Stimulated activated CD8-positive, alpha-beta memory T cell treated with anti-CD3 and anti-CD28 coated beads, Interleukin-4, amount 100 ng/mL, for 24 hours (primary cell): Measurements from ENCODE around the gene LRP1B.
"Not testable (repeated sequence)": the region's sequence is repeated elsewhere in the genome, so short reads cannot be mapped to it uniquely, and the experiment has no call there.

ENCODE experiments used
- DNase-seq: peaks from one replicate; pipeline ENCODE4 v3.0.0-alpha.2; 2020; ENCODE audit warnings: low read depth

The LRP1B gene

GRCh38 chr2:141878016-141878415, 252.8 kb downstream of the LRP1B start:
- no peak for DNase-seq

GRCh38 chr2:141871913-141872634, 258.7 kb downstream of the LRP1B start:
- no peak for DNase-seq

- DNase-seq = no peak
Observed at GRCh38 chr2:141869572-141869971, 261.2 kb downstream of the LRP1B start.

DNA sequence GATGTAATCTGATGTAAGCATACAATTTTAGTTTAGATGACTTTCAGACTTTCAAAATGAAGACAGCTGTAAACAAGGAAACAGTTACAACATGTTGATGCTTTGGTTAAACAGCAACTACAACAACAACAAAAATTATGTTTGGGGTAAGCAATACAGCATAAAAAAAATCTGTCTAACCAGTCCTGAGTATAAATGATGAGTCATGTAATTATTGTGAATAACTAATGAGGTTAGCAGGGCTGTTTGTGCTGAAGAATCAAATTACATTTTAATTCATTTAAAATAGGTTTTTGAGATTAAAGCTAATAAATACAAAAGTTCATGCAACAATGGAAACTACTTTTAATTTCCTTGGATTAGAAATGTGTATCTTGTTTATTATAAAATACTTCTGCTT, 266.9 kb downstream of the LRP1B start:
- no peak for DNase-seq

DNA sequence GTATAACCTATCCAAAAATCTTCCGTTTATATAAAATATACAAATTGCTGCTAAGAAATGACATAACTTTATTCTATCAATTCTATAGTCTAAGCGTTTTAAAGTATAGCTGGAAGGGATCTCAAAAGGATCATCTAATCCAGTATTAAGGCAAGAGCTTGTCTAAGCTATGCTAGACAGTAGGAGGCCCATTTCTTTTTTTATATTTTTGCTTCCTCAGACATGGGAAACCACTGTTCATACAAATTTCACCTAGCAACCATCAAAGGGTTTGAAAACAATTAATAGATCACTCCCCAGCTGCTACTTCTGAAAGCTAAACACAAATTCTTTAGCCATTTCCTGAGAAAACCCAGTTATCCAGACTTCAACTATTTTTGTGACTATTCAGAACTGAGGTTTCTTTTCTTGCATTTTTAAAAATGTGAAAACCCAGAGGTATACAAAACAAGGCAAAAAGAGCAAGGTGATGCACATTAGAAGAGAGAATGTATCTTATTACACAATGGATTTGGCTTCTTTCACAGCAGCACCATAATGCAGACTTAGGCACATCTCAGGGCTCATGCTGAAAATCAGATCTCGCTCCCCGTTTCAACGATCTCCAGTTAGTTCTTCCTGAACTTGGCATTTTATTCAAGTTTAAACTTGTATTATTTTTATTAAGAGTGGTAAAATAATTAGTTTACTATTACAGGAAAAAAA, 274.4 kb downstream of the LRP1B start:
- DNase-seq = no peak

DNA sequence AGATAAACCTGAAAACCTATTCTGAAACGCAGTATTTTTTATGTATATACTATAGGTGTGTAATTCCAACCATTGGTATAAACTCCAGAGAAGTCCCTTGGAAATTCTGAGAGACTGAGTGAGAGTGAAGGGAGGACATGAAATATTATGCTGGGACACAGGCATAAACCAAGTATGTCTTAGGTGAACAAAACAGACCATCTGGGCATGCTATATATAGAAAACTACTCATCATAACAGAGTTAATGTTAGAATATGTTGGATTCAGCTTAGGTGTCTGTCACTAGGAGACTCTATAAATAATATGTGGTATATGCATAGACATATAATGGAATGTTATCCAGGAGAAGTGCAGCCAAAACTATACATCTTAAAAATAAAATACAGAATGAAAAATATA, 282.6 kb downstream of the LRP1B start:
- DNase-seq = no peak

DNA sequence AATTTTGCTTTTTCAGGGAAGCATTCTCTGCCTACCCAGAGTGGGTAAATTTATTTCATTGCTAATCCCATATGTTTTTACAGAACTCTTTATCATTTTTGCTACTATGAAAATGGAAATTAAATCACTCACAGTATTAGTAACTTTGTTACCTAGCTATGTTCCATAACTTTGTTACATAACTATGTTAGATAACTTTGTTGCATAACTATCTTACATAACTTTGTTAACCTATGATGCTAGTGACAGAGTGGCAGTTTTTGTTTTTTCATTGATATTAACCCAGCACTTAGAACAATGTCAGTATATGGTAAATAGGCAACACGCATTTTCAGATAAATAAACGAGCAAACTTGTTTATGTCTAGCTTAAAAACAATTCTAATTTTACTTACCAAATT, 286.6 kb downstream of the LRP1B start:
- no peak for DNase-seq

DNA sequence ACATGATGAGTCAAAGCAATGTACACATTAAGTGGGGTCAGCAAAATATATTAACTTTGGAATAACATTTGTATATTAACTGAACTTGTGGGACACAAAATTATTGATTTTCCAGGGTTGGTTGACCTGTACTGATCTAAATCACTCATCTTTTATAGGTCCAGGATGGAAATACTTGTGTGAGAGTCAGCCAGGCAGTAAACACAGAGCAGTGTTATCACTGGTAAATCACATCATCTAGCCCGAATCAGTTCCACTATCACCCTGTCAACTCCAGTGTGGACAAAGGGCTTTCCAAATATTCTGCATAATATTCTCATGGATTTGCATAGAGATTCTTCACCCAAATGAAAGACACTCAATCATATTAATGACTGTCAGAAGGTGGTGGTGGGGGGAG, 295.7 kb downstream of the LRP1B start:
- no peak for DNase-seq

DNA sequence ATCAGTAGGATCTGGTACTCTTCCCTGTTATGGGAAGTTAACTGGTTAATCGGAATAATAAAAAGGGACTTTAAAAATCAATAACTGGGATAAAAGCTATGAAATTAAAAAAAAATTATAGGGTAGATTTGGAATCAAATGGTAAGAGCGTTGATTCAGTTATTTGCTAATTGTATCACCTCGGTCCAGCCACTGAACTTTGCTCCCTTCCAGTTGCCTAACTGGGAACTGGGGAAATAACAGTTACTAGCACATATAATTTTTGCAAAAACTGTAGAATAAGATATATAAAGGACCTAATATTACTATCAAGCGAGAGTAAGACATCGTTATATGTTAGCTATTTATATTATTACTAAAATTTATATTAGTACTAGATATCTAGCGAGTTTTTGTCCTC, 302.1 kb downstream of the LRP1B start:
- DNase-seq = no peak

- no peak for DNase-seq
Observed at GRCh38 chr2:141824790-141825189, 306.0 kb downstream of the LRP1B start.

DNA sequence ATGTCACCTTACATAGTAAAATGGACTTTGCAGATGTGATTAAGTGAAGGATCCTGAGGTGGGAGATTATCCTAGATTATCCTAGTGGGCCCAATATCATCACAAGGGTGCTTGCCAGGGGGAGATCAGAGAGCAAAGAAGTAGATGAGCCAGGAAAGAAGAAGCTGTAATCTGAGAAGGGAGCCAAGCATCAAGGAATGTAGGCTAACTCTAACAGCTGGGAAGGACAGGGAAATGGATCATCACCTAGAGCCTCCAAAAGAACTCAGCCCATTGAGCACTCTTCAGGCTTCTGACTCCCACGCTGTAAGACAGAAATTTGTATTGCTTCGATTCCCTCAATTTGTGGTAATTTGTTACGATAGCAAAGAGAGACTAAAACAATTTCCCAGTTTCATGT, 309.9 kb downstream of the LRP1B start:
- DNase-seq = no peak

- not testable (repeated sequence) for DNase-seq
Observed at GRCh38 chr2:141815320-141815719, 315.5 kb downstream of the LRP1B start.

DNA sequence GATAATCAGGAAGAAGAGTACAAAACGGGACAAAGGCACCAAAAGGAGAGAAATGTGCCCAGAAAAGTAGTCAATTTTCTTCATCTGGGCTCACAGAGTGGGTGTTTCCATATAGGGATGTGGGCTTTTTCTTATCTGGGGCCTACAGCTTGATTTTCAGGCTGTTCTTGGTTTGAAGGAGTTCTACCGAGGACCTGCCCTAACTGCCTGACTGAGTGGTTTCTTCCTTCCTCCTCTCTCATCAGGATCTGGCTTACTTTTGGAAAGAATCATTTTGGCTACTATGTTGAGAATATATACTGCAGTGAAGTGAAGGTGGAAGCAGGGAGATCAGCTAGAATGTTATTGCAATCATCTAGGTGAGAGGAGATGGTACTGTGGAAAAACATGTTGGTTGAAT, 316.7 kb downstream of the LRP1B start:
- no peak for DNase-seq

- DNase-seq = no peak
Observed at GRCh38 chr2:141810148-141810547, 320.7 kb downstream of the LRP1B start.

- no peak for DNase-seq
Observed at GRCh38 chr2:141806090-141806489, 324.7 kb downstream of the LRP1B start.

DNA sequence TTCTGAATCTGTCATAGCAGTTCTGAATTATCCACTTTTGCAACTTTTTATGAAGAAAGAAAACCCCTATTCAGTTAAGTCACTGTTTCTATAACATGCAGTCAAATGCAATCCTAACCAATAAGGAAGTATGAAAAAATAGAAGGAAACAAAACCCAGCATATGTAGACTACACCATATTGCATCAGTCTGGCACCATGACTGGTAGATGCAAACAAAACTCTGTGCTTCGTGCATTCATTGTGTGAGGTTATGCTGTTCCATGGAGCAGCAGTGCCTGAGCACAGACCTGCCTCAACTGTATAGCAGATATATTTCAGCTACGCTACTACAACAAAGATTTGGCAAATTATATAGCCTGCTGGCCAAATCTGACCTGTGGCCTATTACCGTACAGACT, 325.5 kb downstream of the LRP1B start:
- no peak for DNase-seq

DNA sequence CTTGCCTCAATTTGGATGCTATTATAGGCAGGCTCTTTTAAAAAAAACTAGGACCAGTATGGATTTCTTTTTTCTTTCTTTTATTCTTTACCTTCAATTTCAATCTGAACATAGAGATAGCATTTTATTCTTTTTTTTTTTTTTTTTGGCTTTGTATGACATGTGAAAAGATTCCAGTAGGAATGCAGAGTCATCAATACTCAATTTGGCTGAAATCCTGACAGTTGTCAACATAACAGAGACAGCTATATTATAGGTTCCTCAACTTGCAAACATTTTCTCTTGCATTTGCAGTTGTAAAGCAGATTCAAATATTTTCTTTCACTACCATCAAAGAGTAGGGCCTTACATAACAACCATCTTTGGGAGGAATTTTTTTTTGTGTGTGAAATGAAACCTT, 334.4 kb downstream of the LRP1B start:
- DNase-seq = no peak

- no peak for DNase-seq
Observed at GRCh38 chr2:141791521-141791920, 339.3 kb downstream of the LRP1B start.

GRCh38 chr2:141782574-141782973, 348.2 kb downstream of the LRP1B start:
- DNase-seq = no peak

DNA sequence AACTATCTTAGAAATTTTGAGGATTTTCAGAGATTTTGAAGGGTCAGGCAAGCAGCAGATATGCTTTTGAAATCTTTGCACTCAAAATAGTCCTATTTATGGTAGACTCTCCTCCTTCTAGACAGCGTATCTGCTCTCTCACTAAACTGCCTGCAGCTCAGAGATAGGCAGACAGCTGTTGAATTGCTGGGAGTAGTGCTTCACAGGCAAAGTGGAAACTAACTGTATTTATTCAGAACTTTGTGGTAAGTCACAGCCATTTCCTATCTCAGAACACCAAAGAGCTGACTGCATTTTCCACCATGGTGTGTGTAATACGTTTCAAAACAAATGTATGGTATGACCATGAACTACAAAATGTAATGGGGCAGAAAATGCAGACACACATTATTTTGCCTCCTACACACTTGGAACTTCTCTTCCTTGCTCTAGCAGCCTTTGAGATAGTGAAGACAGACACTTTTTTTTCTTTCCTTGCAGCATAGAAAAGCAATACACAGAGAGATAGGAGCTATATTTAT, 352.4 kb downstream of the LRP1B start:
- no peak for DNase-seq

DNA sequence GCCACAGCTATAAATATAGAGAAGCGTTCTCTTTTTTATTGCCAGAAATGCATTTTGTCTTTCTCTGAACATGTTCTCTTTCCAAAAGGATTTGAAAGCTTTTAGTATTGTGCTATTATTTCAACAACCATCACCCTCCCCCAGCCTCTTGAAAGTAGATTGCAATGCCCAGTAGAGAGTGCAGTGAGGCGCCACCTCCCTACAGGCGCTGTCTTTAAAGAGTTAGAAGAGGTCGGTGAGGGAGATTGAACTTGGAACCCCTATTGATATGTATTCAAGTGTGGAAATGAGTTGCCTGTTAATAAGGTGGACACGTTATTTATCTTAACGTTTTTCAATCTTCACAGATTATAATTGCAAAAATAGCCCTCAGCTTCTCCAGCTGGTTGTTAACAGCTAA, 360.3 kb downstream of the LRP1B start:
- DNase-seq = no peak

GRCh38 chr2:141767691-141768090, 363.1 kb downstream of the LRP1B start:
- no peak for DNase-seq

GRCh38 chr2:141767051-141767450, 363.8 kb downstream of the LRP1B start:
- DNase-seq = no peak

DNA sequence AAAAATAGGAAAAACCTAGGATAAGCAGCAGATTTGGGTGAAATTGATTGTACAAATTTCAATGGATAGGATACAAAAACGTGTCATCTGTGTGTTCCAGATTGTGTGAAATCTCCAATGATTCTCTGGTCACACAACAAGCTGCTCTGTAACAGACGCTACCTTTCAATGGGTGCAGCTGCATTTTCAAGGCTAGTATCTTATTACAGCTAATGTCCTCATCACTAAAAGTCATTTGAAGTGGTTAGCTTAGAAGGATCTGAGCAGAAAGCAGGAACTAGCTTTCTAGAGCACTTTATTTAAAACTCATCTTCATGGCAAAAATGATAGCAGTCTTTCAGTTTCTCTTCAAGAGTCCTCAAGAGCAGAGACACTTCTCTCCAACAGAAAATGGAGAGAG, 364.6 kb downstream of the LRP1B start:
- DNase-seq = no peak
